GM12874 (cell line): ENCODE results near the gene ZBED4.

Experiments used
- CTCF ChIP-seq: IDR thresholded peaks from 2 replicates; pipeline ENCODE4 v1.5.1; 2011; ENCODE audit warnings: low read depth, mild to moderate bottlenecking, control low read depth, low read length, moderate library complexity; ENCODE audit not compliant: insufficient read depth

ZBED4 gene

GRCh38 chr22:49814164-49814686, 39.4 kb upstream of the ZBED4 start:
- TF ChIP-seq CTCF = no peak

GRCh38 chr22:49814856-49815255, 38.8 kb upstream of the ZBED4 start:
- TF ChIP-seq CTCF = no peak

GRCh38 chr22:49815641-49816091, 38.0 kb upstream of the ZBED4 start:
- TF ChIP-seq CTCF = no peak

GRCh38 chr22:49817359-49817758, 36.3 kb upstream of the ZBED4 start:
- TF ChIP-seq CTCF = no peak

- TF ChIP-seq CTCF = no peak
These were observed 32.7 kb upstream of the ZBED4 start for GRCh38 chr22:49820984-49821383.

DNA sequence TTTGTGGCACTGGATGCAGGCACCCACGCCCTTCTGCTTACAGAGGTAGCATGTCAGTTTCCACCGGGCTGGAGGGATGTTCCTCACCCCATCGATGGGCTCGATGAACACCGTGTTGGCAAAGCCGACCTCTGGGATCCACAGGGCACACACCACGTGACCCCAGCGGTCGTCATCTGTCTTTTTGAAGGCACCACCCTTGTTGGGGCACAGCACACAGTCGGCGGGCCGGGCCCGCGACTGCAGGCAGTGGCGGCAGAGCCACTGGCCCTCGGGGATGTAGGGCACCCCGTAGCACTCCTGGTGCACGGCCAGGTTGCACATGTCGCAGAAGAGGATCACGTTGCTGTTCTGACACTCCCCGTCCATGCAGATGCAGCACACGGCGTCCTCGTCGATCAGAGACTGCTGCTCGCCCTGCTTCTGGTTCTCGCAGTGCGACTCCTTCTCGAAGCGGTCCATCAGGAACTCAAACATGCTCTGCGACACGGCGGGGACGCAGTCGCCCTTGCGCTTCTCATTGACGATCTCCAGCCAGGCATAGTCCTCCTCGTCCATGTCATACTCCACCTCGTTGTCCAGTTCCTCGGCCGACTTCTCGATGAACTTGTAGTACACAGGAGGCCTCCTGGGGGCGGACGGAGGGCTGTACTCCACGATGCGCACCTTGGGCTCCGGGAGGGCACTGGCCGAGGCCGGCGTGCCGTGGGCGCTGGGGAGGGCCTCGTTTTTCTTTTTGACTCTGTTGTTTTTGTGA, 30.2 kb upstream of the ZBED4 start:
- no peak for TF ChIP-seq CTCF

- TF ChIP-seq CTCF = no peak
These were observed 29.3 kb upstream of the ZBED4 start for GRCh38 chr22:49824185-49824925.
